GM11168 (cell line): ENCODE measurements around the gene MAP3K19.
"Not testable (repeated sequence)": the region's sequence is repeated elsewhere in the genome, so short reads cannot be mapped to it uniquely, and the experiment has no call there.

ENCODE experiments used
- in situ Hi-C: fragments of 300-500 bp; cut with MboI; formaldehyde crosslinking; loops from one replicate; pipeline ENCODE4 v1.12.0; 2022; ENCODE audit warnings: low sequenced_read_pairs; ENCODE audit not compliant: unreplicated experiment

The MAP3K19 gene

DNA sequence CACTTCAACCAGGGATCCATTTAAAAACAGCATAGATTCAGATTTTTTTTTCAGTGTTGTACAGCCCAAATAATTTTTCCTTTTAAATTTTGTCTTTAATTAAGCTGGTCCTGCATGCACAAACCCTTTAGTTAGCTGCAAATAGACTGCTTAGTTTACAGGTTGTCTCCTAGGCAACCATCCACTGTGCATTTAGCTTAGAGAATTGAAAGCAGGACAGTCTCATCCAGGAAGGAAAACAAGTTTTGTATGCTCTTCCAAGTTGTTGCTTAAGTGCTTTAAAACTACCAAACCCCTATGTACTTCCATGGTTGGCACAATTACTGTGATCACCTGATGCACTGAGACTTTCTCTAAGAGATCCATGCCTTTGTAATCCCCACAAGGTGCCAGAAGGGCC, at the start of gene MAP3K19:
TSS of gene MAP3K19 (minus strand) at position 148 of the 400 bp plus-strand sequence. CDS start 22,800 bp downstream, outside the sequence.
- in situ Hi-C loops, result no loop called here

DNA sequence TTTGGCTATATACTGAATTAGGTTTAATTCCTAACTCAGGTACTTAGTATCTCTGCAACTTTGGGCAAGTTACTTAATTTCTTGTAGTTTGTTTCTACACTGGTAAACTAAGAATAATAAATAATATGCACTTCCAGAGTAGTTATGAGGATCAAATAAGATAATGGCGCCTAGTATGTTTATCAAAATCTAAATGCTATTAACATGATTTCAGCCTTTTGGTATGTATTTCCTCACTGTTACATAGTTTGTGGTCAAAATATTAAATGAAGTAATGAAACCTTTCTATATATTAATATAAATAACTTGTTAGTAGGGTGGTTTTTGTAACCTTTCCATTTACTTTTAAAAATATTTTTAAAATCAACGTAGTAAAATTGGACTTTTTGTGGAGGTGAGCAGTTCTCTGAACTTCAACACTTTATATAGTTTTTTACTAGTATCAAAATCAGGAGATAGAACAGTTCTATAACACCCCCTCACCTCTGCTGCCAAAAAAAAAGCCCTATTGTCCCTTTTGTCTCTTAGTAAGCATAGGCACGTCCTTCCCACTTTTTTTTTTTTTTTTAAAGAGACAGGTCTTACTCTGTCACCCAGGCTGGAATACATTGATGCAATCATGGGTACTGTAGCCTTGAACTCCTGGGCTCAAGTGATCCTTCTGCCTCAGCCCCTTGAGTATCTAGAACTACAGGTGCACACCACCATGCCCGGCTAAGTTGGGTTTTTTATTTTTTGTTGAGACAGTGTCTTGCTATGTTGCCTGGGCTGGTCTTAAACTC, 49.6 kb upstream of the MAP3K19 start:
- in situ Hi-C loops, result no loop called here

- in situ Hi-C loops, result no loop called here
Observed at GRCh38 chr2:135095591-135095990, 48.3 kb upstream of the MAP3K19 start.

GRCh38 chr2:135094508-135094907, 47.3 kb upstream of the MAP3K19 start:
- in situ Hi-C loops, result no loop called here

GRCh38 chr2:135093670-135094330, 46.6 kb upstream of the MAP3K19 start:
- in situ Hi-C loops, result no loop called here

GRCh38 chr2:135093193-135093592, 45.9 kb upstream of the MAP3K19 start:
- in situ Hi-C loops, result no loop called here

DNA sequence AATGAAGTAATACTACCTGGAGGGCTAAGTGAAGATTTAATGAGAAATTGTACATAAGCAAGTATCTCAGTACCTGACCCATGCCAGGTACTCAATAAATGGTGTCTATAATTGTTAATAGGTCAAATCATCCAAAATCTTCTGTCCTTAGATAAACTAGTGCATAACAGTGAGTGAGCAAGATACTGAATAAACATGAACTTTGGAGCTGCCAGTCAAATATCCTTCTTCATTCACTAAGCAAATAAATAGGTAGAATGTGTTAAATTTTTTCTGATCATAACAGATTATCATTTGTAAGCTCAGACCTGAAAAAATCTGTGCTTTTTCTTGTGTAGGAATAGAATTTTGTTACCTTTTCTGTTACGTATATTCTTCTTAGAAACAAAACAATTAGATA, 44.4 kb upstream of the MAP3K19 start:
- in situ Hi-C loops, result no loop called here

- in situ Hi-C loops, result not testable (repeated sequence)
Observed at GRCh38 chr2:135089597-135089996, 42.4 kb upstream of the MAP3K19 start.

DNA sequence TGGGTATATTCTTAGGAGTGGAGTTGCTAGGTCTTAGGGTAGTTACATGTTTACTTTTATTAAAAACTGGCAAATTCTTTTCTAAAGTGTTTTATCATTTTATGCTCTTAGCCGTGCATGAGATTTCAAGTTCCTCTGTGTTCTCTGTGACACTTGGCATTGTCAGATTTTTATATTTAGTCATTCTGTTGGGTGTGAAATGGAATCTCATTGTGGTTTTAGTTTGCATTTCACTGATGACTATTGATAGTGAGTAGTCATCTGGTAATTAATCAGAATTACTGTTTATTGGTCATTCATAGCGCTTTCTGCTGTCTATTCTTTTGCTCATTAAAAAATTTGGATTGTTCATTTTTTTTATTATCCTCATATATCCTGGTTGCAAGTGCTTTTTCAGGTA, 39.0 kb upstream of the MAP3K19 start:
- in situ Hi-C loops, result no loop called here

DNA sequence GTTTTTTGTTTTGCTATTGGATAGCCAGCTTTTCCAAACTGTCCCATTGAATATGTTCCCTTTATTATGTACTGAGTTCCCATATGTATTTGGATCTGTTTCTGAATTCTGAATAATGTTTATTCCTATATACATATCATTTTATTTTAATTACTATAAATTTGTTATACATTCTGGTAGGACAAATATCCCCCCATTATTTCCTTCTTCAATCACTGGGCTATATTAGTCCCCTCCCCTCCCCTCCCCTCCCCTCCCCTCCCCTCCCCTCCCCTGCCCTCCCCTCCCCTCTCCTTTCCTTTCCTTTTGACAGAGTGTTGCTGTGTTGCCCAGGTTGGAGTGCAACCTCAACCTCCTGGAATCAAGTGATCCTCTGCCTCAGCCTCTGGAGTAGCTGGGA, 31.2 kb upstream of the MAP3K19 start:
- in situ Hi-C loops, result no loop called here

DNA sequence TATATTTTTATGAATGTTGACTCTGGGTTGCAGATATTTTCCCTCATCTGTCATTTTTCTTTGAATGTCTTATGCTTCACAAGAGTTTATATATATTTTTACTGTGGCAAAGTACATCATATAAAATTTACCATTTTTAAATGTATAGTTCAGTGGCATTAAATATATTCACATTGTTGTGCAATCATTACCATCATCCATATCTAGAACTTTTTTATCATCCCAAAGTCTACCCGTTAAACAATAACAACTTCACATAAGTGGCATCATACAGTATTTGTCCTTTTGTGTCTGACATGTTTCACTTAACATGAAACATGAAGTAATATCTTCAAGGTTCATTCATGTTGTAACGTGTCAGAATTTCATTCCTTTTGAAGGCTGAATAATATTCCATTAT, 29.3 kb upstream of the MAP3K19 start:
- in situ Hi-C loops, result no loop called here

- in situ Hi-C loops, result no loop called here
Observed at GRCh38 chr2:135074216-135074615, 27.0 kb upstream of the MAP3K19 start.

- in situ Hi-C loops, result no loop called here
Observed at GRCh38 chr2:135072125-135072997, 25.1 kb upstream of the MAP3K19 start.

DNA sequence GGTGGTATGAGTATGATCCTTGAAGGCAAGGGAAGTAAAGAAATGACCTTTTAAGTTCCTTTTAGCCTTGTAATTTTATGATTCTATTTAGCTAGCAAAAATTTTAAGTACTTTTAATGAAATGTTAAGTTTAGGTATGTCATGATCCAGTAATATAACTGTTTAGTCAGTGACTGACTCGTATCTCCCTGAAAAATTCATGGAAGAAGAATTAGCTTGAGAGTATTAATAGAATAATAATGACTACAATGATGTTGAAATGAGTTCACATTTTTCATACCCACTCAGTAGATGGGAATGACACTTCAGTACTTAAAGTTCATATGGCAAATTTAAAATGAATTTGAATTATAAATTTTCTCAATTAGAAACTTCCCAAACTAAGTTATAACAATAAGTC, 19.5 kb upstream of the MAP3K19 start:
- in situ Hi-C loops, result no loop called here

DNA sequence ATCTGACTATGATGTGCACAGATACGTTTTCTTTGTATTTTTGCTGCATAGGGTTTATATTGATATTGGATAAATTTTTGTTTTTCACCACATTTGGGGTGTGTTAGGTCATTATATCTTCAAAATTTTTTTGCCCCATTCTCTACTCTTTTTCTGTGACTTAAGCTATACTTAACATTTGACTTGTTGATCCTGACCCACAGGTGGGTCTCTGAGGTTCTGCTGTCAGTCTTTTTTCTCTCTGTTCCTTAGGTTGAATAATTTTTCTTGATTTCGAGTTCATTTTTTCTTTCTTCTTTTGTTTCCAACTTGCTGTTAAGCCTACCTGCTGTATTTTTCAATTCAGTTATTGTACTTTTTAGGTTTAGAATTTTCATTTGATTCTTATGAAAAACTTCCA, 16.9 kb upstream of the MAP3K19 start:
- in situ Hi-C loops, result no loop called here

- in situ Hi-C loops, result no loop called here
Observed at GRCh38 chr2:135063210-135063609, 16.0 kb upstream of the MAP3K19 start.

DNA sequence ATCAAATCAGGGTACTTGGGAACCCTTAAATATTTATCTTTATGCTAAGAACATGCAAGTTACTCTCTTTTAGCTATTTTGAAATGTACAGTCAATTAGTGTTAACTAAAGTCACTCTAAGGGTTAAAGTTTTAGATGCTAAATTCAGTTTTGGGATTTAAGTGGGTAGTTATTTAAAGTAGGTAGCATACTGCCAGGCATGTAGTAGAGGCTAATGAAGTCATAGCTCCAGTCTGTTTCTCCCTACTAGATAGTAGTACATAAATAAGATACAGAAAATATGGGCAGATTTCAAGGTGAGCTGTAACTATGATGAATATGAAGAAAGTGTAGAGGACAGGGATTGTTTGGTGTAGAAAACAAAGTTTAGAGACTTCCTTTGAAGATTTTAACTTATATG, 12.3 kb upstream of the MAP3K19 start:
- in situ Hi-C loops, result no loop called here

- in situ Hi-C loops, result no loop called here
Observed at GRCh38 chr2:135056790-135057189, 9.5 kb upstream of the MAP3K19 start.

- in situ Hi-C loops, result no loop called here
Observed at GRCh38 chr2:135055182-135055786, 8.0 kb upstream of the MAP3K19 start.

DNA sequence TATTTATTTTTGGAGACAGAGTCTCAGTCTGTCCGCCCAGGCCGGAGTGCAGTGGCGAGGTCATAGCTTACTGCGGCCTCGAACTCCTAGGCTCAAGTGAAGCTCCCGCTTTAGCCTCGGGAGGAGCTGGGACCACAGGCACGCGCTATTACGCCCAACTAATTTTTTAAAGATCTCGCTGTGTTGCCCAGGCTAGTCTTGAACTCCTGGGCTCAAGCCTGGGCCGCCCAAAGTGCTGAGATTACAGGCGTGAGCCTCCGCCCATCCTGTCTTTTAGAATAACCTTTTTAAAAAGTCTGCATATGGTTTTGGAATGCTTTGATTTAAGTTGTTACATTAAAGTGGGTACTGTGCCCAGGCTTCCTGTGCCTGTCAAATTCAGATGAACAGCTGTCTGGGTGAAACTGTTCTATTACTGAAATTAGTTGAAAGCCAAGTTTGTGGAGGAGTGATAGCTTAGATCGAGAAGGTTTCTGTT, 5.8 kb upstream of the MAP3K19 start:
- in situ Hi-C loops, result no loop called here
